H1 (cell line): ENCODE results near the gene STRN. TPM values are rescaled to one million over a fixed set of nuclear protein-coding genes. Genes with fewer than 3 reads are reported as not detected.
A peak's percentile ranks its signal among the peaks of the same experiment; 100 is the strongest.

Source experiments
- CTCF ChIA-PET: fragments of 300-600 bp; sonication (Branson Sonifier 250); formaldehyde crosslinking; loops from one replicate; lab custom pipeline; 2021; ENCODE audit not compliant: partially characterized antibody; lab: Charles Lee
- POLR2A ChIA-PET: fragments of 300-600 bp; sonication (Branson Sonifier 250); formaldehyde crosslinking; loops from one replicate; lab custom pipeline; 2021; ENCODE audit warnings: inconsistent platforms; ENCODE audit not compliant: partially characterized antibody; lab: Charles Lee
- DNase-seq, 2 experiments: peaks; one replicate each; pipeline versions ENCODE4 v3.0.0 to v3.0.0-alpha.2; 2010 to 2022; ENCODE audit warnings: low spot score in 2 of 2, low read depth in 1 of 2, mixed read lengths in 1 of 2
- FAIRE-seq: peaks from 2 replicates; lab custom pipeline; 2011; peaks lifted over from hg19 to GRCh38; lab: Jason Lieb, UNC
- H2AFZ ChIP-seq: 2 replicates; pipeline ENCODE4 v1.8.1; 2012; ENCODE audit warnings: low read length, inconsistent platforms
- H2AK5ac ChIP-seq: 2 replicates; pipeline ENCODE4 v1.6.1; 2013; ENCODE audit warnings: low read depth, low read length
- H2BK120ac ChIP-seq: replicated peaks from 2 replicates; pipeline ENCODE3; 2013; ENCODE audit warnings: low read depth, low read length, inconsistent platforms
- H2BK12ac ChIP-seq: 2 replicates; pipeline ENCODE4 v1.6.1; 2013; ENCODE audit warnings: low read depth, low read length
- H2BK15ac ChIP-seq: 2 replicates; pipeline ENCODE4 v1.6.1; 2013; ENCODE audit warnings: low read length
- H2BK20ac ChIP-seq: 2 replicates; pipeline ENCODE4 v1.6.1; 2013; ENCODE audit warnings: low read length
- H2BK5ac ChIP-seq: 2 replicates; pipeline ENCODE4 v1.6.1; 2013; ENCODE audit warnings: low read depth, low read length
- H3K14ac ChIP-seq: 2 replicates; pipeline ENCODE4 v1.6.1; 2013; ENCODE audit warnings: inconsistent platforms; ENCODE audit not compliant: insufficient read length
- H3K18ac ChIP-seq: 2 replicates; pipeline ENCODE4 v1.6.1; 2013; ENCODE audit warnings: low read length; ENCODE audit errors: extremely low read depth
- H3K23ac ChIP-seq: 2 replicates; pipeline ENCODE4 v1.6.1; 2013; ENCODE audit warnings: inconsistent platforms; ENCODE audit not compliant: insufficient read length
- H3K23me2 ChIP-seq: 2 replicates; pipeline ENCODE4 v1.6.1; 2013; ENCODE audit warnings: low read depth, low read length
- H3K27ac ChIP-seq: 2 replicates; pipeline ENCODE4 v1.6.1; 2011; ENCODE audit warnings: low read depth, low read length, inconsistent platforms
- H3K27me3 ChIP-seq, 4 experiments: replicated peaks in 1 of 4; 1 replicate in 1 of 4; 2 replicates in 3 of 4; pipeline versions ENCODE4 v1.6.1 to v1.8.1; 2011 to 2013; ENCODE audit warnings: low read length in 3 of 4, mild to moderate bottlenecking in 3 of 4, inconsistent platforms in 2 of 4, mixed read lengths in 2 of 4, moderate library complexity in 1 of 4; ENCODE audit not compliant: control insufficient read depth in 3 of 4, insufficient read depth in 3 of 4; ENCODE audit errors: extremely low read depth in 1 of 4
- H3K36me3 ChIP-seq, 4 experiments: 2 replicates each; pipeline versions ENCODE4 v1.6.1 to v1.8.1; 2011 to 2013; ENCODE audit warnings: mild to moderate bottlenecking in 4 of 4, low read length in 3 of 4, moderate library complexity in 2 of 4, control low read depth in 1 of 4, inconsistent platforms in 1 of 4; ENCODE audit not compliant: insufficient read depth in 4 of 4, control insufficient read depth in 2 of 4
- H3K4ac ChIP-seq: replicated peaks from 2 replicates; pipeline ENCODE3; 2013; ENCODE audit warnings: low read length, low read depth, mixed read lengths, inconsistent platforms; ENCODE audit not compliant: insufficient read length
- H3K4me1 ChIP-seq, 4 experiments: replicated peaks in 1 of 4; 1 replicate in 1 of 4; 2 replicates in 3 of 4; pipeline versions ENCODE4 v1.6.1 to v1.8.1; 2011 to 2013; ENCODE audit warnings: low read length in 3 of 4, inconsistent platforms in 2 of 4, mixed read lengths in 1 of 4; ENCODE audit not compliant: insufficient read depth in 4 of 4, control insufficient read depth in 3 of 4
- H3K4me2 ChIP-seq, 2 experiments: 2 replicates each; pipeline versions ENCODE4 v1.6.1 to v1.8.1; 2011 to 2013; ENCODE audit warnings: low read depth in 2 of 2, low read length in 2 of 2, control low read depth in 1 of 2, inconsistent platforms in 1 of 2, mild to moderate bottlenecking in 1 of 2; ENCODE audit not compliant: insufficient read depth in 1 of 2
- H3K4me3 ChIP-seq, 4 experiments: fragments of 200-600, 300-600 bp in 1 of 4; sonication (generic), shearing (Covaris generic), sonication (Bioruptor Twin) in 1 of 4; 2 replicates each; pipeline versions ENCODE4 v1.5.1 to v1.8.1; 2011 to 2016; ENCODE audit warnings: low read length in 4 of 4, low read depth in 3 of 4, control low read depth in 2 of 4, inconsistent platforms in 2 of 4, mild to moderate bottlenecking in 2 of 4, mixed read lengths in 1 of 4, moderate library complexity in 1 of 4; ENCODE audit not compliant: insufficient read depth in 2 of 4; ENCODE audit errors: extremely low read depth in 1 of 4
- H3K56ac ChIP-seq: replicated peaks from 2 replicates; pipeline ENCODE3; 2013; ENCODE audit warnings: low read depth, mild to moderate bottlenecking, mixed read lengths, low read length, inconsistent platforms; ENCODE audit not compliant: insufficient read length
- H3K79me1 ChIP-seq: 2 replicates; pipeline ENCODE4 v1.6.1; 2013; ENCODE audit warnings: low read depth, low read length, control low read depth
- H3K79me2 ChIP-seq, 2 experiments: 2 replicates each; pipeline versions ENCODE4 v1.6.1 to v1.8.1; 2012 to 2013; ENCODE audit warnings: low read length in 2 of 2, mild to moderate bottlenecking in 2 of 2, inconsistent platforms in 1 of 2; ENCODE audit not compliant: insufficient read depth in 2 of 2, control insufficient read depth in 1 of 2
- H3K9ac ChIP-seq, 4 experiments: replicated peaks in 1 of 4; 1 replicate in 1 of 4; 2 replicates in 3 of 4; pipeline versions ENCODE4 v1.6.1 to v1.8.1; 2011 to 2013; ENCODE audit warnings: low read depth in 3 of 4, low read length in 3 of 4, control low read depth in 2 of 4, mild to moderate bottlenecking in 2 of 4, moderate library complexity in 2 of 4, inconsistent platforms in 1 of 4; ENCODE audit errors: extremely low read depth in 1 of 4
- H3K9me3 ChIP-seq, 2 experiments: 2 replicates each; pipeline versions ENCODE4 v1.6.1 to v1.8.1; 2012 to 2013; ENCODE audit warnings: mild to moderate bottlenecking in 2 of 2, moderate library complexity in 2 of 2, control low read depth in 1 of 2, inconsistent platforms in 1 of 2, low read depth in 1 of 2, low read length in 1 of 2, mixed read lengths in 1 of 2; ENCODE audit not compliant: insufficient read depth in 2 of 2
- H4K20me1 ChIP-seq, 2 experiments: replicated peaks in 1 of 2; 2 replicates each; pipeline versions ENCODE3 to v1.8.1; 2011 to 2013; ENCODE audit warnings: inconsistent platforms in 2 of 2, low read length in 2 of 2, mild to moderate bottlenecking in 1 of 2; ENCODE audit not compliant: insufficient read depth in 2 of 2, control insufficient read depth in 1 of 2
- H4K5ac ChIP-seq: 2 replicates; pipeline ENCODE4 v1.6.1; 2013; ENCODE audit warnings: low read length, low read depth, mixed read lengths, inconsistent platforms; ENCODE audit not compliant: insufficient read length
- H4K8ac ChIP-seq: 2 replicates; pipeline ENCODE4 v1.8.0; 2013; ENCODE audit warnings: mild to moderate bottlenecking, moderate library complexity, low read length, inconsistent platforms; ENCODE audit not compliant: insufficient read depth; ENCODE audit errors: extremely low read depth
- H4K91ac ChIP-seq: replicated peaks from 2 replicates; pipeline ENCODE3; 2013; ENCODE audit warnings: low read length, mixed read lengths, inconsistent platforms; ENCODE audit not compliant: insufficient read length
- ASH2L ChIP-seq: fragments of 200-600, 300-600 bp; sonication (generic); IDR thresholded peaks from one replicate; pipeline ENCODE4 v1.7.1; 2017; ENCODE audit warnings: low read length
- ATF2 ChIP-seq: IDR thresholded peaks from 2 replicates; pipeline ENCODE4 v1.6.1; 2012; ENCODE audit warnings: low read length, inconsistent platforms
- CREB1 ChIP-seq: IDR thresholded peaks from 2 replicates; pipeline ENCODE4 v1.6.1; 2012; ENCODE audit warnings: inconsistent platforms
- CTCF ChIP-seq, 3 experiments: IDR thresholded peaks; 1 replicate in 2 of 3; 2 replicates in 1 of 3; pipeline versions ENCODE4 v1.5.1 to v1.6.1; 2011; ENCODE audit warnings: low read length in 3 of 3, mild to moderate bottlenecking in 3 of 3, inconsistent platforms in 2 of 3, low read depth in 1 of 3, moderate library complexity in 1 of 3; ENCODE audit not compliant: insufficient read depth in 1 of 3; ENCODE audit errors: control extremely low read depth in 1 of 3
- GTF2F1 ChIP-seq: IDR thresholded peaks from 2 replicates; pipeline ENCODE4 v1.6.1; 2012; ENCODE audit warnings: low read depth, low read length, improper control_type of control experiment, borderline replicate concordance
- KDM1A ChIP-seq: fragments of 200-600, 300-600 bp; sonication (generic); IDR thresholded peaks from 2 replicates; pipeline ENCODE4 v1.7.1; 2016; ENCODE audit warnings: mild to moderate bottlenecking, low read length, borderline replicate concordance
- NRF1 ChIP-seq: IDR thresholded peaks from 2 replicates; pipeline ENCODE4 v1.6.1; 2011; ENCODE audit warnings: mild to moderate bottlenecking, low read depth, low read length, improper control_type of control experiment
- RAD21 ChIP-seq, 2 experiments: IDR thresholded peaks in 1 of 2; conservative IDR thresholded peaks in 1 of 2; 2 replicates each; pipeline ENCODE4 v1.6.1; 2011; ENCODE audit warnings: low read depth in 2 of 2, low read length in 2 of 2, improper control_type of control experiment in 1 of 2, inconsistent platforms in 1 of 2, mild to moderate bottlenecking in 1 of 2, moderate library complexity in 1 of 2
- SP1 ChIP-seq: IDR thresholded peaks from 2 replicates; pipeline ENCODE4 v1.6.1; 2011; ENCODE audit warnings: low read depth, low read length
- WGBS, 2 experiments: shearing (Covaris generic) in 1 of 2; methylation state at CpG; one replicate each; pipeline versions ENCODE4 v1.1.6 to v1.1.7; 2013 to 2015; ENCODE audit warnings: low lambda C conversion rate in 2 of 2, mixed read lengths in 2 of 2, inconsistent platforms in 1 of 2, low coverage in 1 of 2, missing lambda C conversion rate in 1 of 2; ENCODE audit not compliant: insufficient replicate concordance in 2 of 2, insufficient coverage in 1 of 2, insufficient read length in 1 of 2; ENCODE audit errors: extremely low coverage in 1 of 2, missing lambda C conversion rate in 1 of 2; 5-methylcytosine and 5-hydroxymethylcytosine counted together
- polyA plus RNA-seq, 7 experiments: library from polyadenylated mRNA; depleted of rRNA in 3 of 7; stranded (reverse) in 5 of 7; unstranded in 2 of 7; fragments of >200 nt in 5 of 7; fragments of 200-250 nt in 2 of 7; gene quantifications; 1 replicate in 5 of 7; 2 replicates in 1 of 7; 4 replicates in 1 of 7; pipeline versions ENCODE4 v1.2.1 to v1.2.3, GENCODE V29; 2011 to 2013; ENCODE audit warnings: missing spikeins in 2 of 7, mixed read lengths in 2 of 7
- total RNA-seq: library from RNA; stranded (reverse); fragmentation: NEBNext Ultra II Directional; extraction: Animal tissue kit (Norgen Biotek cat#: 25700); gene quantifications from 2 replicates; pipeline ENCODE4 v1.2.1, GENCODE V29; 2021

Gene STRN
- total and polyA plus RNA-seq, 2 of the 8 experiments (the other 6 are each of a cell fraction or from before 2014, with no cell fraction given), result 8.3 to 47.0 TPM

GRCh38 chr2:36831185-36831584, 135.2 kb downstream of the STRN start:
- Histone ChIP-seq H4K8ac (no peak overlapping the region), H2BK20ac (no peak overlapping the region), H3K9me3 (no peaks in the 10 kb centered on the region; a peak in 1 of 4 replicates), H3K9ac (no peak overlapping the region), H2AFZ (peak overlapping the region; percentile 92), H4K5ac (no peak overlapping the region), H2BK15ac (no peak overlapping the region), H3K4me1 (peaks cover 0 to 8% (median 2%) of the 10 kb centered on the region in 4 experiments; a peak in 3 of 7 replicates), H3K23me2 (no peaks in the 10 kb centered on the region), H3K4ac (no peak overlapping the region), H3K14ac (no peak overlapping the region), H3K79me1 (no peaks in the 10 kb centered on the region), H3K4me2 (no peak overlapping the region), H2BK120ac (no peak overlapping the region), H4K20me1 (no peaks in the 10 kb centered on the region), H3K18ac (no peak overlapping the region), H2BK12ac (no peak overlapping the region), H3K23ac (no peak overlapping the region), H3K27ac (no peak overlapping the region), H3K36me3 (no peaks in the 10 kb centered on the region), H2BK5ac (no peak overlapping the region), H3K4me3 (no peak overlapping the region), H3K79me2 (no peaks in the 10 kb centered on the region), H2AK5ac (no peak overlapping the region), H3K27me3 (no peaks in the 10 kb centered on the region), H3K56ac (no peak overlapping the region), H4K91ac (no peak overlapping the region)
- ChIA-PET CTCF (interaction anchor here (0.6 to 1.2 kb wide), 3 partner anchors 19 to 473 kb away, joined by 3 read pairs; no protein-coding TSS in a partner anchor), POLR2A (no interaction called here)
- FAIRE-seq (no peak), DNase-seq (no peak)
- WGBS, 2 experiments, result 92% methylated on average over 1 of the region's 1 CpG; no CpG with 5 or more reads in 1 of the 2 experiments
- TF ChIP-seq CREB1, result no peak
- no peak for TF ChIP-seq CTCF (IDR thresholded peaks at IDR 0.05; ENCODE audit: control extremely low read depth in 1 of 3, insufficient read depth in 1 of 3, low read depth in 1 of 3, low read length in 3 of 3)
- no peak for TF ChIP-seq GTF2F1
- no peak for TF ChIP-seq ASH2L
- no peak for TF ChIP-seq ATF2
- TF ChIP-seq SP1, result no peak
- no peak for TF ChIP-seq RAD21 (IDR thresholded peaks at IDR 0.05 in 1 of 2, conservative IDR thresholded peaks at IDR 0.05 in 1 of 2; ENCODE audit: low read depth in 2 of 2, low read length in 2 of 2)
- TF ChIP-seq NRF1, result no peak
- no peak for TF ChIP-seq KDM1A
